Sciatic nerve (tissue), 2 donors: ENCODE measurements around the gene DCC. TPM values are rescaled to one million over a fixed set of nuclear protein-coding genes. Genes with fewer than 3 reads are reported as not detected.

Experiments
- ATAC-seq: fragments of 200-7000 bp; cut with Tn5 transposase; one replicate; pipeline ENCODE4 v1.9.1; 2020; ENCODE audit warnings: mild to moderate bottlenecking, moderate library complexity
- DNase-seq: peaks from one replicate; pipeline ENCODE4 v3.0.0-alpha.2; 2020; ENCODE audit warnings: low spot score
- intact Hi-C: fragments of 100-400 bp; cut with DNase I; formaldehyde crosslinking; loops from one replicate; pipeline ENCODE4 v1.14.2; 2022
- total RNA-seq: library from RNA; stranded (reverse); fragmentation: NEBNext Ultra II Directional; extraction: Animal tissue kit (Norgen Biotek cat#: 25700); gene quantifications from one replicate; pipeline ENCODE4 v1.2.1, GENCODE V29; 2021
- donor health status: DM: no; HTN: no; CAD: no.
- donor health status: DM: no; HTN: no; CAD: no.

DCC gene
- total RNA-seq, 1 donor from 2014 or later = not detected

DNA sequence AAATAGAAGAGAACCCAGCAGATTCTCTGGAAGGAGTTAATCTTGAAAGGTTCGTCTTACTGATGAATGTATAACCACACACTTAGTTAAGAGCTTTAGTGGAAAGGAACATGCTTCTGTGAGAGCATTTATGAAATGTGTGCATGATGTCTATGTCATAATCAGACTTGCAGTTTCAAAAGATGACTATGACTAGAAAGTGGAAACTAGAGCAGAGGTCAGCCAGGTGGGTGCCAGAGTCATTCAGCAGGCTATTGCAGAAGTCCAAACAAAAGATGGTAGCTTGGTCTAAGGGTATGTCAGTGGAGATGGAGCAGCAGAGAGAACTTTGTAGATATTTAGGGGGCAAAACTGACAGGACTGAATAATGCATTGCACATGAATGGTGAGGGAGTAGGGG is 825.8 kb downstream of the DCC start:
- no peak for ATAC-seq
- DNase-seq = no peak
- intact Hi-C loops = no loop called here

DNA sequence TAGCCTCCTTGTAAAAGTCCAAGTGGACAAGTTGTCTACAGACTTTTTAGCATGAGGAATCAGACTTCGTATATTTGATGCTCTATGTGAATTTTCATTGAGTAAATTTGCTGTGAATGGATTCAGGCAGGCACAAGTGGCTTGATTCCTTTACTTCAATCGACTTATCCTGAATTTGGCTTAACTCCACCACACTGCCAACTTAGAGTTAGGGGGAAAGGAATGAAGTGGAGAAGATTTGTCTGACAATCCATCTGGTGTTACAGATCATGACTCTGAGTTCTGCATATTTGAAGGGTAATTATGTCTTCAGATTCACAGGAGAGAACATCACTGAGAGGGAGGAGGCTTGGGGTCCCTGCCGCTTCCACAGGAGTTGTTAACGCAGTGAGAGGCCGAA is 829.3 kb downstream of the DCC start:
- DNase-seq (no peak), ATAC-seq (no peak)
- intact Hi-C loops = no loop called here

DNA sequence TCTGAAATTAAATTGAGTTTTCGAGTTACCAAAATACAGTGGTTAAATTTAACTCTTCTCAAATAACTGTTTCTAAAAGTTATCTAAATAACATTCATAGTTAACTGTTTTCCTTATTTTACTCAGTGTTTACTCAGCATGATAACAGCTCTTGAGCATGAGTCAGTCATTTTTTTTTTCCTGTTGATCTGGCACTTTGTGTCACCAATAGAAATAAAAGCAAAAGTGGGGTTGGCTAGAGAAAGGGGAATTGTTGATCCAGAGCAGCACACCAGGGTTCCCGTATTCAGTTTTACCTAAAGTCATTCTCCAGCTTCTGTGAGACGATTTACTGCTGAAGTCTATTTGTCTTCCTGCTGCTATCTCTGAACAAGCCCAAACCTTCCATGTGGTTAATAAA is 851.6 kb downstream of the DCC start:
- DNase-seq (no peak), ATAC-seq (no peak)
- intact Hi-C loops = no loop called here

DNA sequence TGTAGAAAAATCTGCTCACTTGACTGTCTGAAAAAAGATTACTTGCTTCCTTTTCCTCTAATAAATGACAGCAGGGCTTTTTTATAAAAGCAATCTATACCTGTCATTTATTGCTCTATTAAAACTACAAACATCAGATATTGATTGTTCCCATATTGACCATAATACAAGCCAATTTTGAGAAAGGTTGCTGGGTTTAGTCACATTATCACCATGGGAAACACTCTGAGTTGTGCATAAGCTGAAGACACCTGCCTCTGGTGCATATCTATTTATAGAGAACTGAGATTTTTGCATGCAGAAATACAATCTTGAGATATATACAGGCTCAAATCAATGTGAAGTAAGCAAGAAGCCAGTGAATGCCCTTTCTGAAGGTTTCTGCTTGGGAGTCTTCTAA is 853.9 kb downstream of the DCC start:
- DNase-seq (no peak), ATAC-seq (no peak)
- intact Hi-C loops = no loop called here

DNA sequence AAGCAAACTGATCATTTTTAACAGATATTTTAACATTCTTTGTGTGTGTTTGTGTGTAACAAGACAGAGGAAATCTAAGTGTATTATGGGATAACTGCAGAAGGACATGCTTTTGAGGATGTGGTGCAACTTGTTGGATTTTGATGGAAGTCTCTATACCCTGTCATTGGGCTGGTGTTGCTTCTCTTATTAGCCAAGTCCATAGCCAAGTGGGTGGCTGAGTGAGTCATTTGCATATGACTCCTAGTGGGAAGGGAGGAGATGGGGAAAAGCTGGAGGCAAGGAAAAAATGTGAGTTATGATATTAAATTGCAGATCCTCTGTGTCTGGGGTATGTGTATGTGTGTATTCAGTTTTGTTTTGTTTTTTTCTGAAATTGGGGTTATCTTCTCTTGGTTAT is 879.9 kb downstream of the DCC start:
- no peak for ATAC-seq
- DNase-seq = no peak
- intact Hi-C loops = no loop called here

DNA sequence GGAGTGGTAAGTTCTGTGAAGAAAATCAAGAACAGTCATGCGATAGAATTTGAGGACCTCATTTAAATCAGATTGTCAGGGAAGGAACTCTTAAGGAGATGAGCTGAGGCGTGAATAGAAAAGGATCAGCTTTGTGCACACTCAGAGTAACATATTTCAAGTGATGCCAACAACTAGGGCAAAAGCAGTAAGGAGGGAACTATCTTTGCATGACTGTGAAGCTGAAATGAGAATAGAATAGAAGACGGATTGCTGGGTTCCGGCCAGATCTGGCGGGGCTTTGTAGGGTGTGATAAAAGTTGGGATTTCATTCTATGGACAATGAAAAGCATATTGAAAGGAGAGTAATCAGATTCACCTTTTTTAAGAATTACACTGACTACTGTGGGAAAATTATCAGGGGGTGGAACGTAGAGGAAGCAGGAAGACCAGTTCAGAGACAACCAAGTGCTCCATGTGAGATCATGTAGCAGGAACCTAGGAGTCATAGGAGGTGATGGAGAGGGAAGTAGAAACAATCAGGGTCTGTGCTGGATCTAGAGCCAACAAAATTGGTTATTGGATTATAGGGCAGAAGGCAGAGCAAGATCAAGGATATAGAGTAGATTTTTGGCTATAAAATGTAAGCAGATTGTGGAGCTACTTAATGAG is 884.3 kb downstream of the DCC start:
- intact Hi-C loops = no loop called here
- ATAC-seq (no peak), DNase-seq (no peak)

DNA sequence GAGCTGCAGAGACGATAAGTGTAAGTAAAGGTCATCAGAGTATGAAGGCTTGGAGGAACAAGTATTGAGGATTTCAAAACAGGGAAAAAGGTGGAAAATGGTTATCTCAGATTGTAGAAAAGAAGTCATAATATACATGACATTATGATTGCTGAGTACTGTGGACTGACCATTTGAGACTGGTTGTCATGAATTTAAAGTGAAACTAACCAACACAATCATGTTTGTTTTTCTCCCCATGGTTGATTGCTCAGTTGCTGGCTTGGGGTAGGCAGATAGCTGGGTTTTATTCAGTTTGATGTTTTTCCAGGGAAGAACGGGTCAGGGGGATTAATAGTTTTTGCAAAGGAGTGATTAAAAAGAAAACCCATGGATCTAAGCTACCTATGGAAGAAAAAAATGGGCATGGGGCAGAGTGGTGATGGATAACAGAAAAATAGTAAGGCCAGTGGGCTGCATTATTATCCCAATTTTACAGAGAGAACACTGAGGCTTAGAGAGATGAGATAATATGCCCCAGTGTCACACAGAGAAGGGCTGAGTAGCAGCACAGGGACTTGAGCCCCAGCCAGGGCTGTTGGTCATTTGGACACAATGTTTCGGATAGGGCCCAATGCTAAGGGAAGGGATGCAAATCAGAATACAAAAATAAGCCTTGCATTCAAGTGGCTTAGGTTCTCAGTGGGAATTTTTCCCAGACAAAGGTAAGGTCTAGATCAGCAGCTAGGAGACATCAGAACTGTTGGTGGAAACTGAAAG is 885.7 kb downstream of the DCC start:
- ATAC-seq = no peak
- DNase-seq = no peak
- intact Hi-C loops = no loop called here

DNA sequence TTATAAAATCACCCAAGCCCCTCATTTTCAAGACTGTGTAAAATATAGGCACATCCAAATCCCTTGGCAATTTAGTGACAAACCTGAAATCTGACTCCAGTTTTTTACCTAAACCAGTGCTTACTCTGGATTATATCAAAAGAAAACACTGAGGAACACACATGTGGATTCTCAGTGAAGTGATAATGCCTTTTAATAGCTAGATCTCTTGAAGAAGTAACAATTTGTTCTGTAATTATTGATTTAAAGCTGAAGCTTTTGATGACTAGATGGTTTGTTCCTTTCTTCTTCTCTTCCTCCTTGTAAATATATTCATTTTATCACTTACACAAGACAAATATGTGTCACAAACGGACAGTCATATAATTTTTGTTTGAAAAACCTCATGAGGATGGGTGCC is 894.6 kb downstream of the DCC start:
- DNase-seq (no peak), ATAC-seq (no peak)
- intact Hi-C loops = no loop called here

DNA sequence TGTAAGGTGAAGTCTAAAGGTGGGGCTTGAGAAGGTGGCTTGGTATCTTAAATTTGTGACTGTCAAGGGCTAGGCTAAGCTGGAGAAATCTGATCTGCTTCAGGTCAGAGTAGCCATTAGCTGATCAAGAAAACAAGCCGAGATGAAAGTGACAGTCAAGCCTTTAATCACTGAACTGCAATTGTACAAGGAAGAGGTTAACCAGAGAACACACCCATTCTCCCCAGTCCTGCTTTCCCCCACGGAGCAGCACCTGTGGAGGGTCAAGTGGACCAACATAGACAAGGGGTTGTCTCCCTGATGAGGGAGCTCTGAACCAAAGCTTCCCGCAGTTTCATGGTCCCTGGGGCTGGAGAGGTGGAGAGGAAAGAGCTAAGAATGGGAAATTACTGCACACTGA is 901.2 kb downstream of the DCC start:
- DNase-seq (no peak), ATAC-seq (no peak)
- intact Hi-C loops = no loop called here

DNA sequence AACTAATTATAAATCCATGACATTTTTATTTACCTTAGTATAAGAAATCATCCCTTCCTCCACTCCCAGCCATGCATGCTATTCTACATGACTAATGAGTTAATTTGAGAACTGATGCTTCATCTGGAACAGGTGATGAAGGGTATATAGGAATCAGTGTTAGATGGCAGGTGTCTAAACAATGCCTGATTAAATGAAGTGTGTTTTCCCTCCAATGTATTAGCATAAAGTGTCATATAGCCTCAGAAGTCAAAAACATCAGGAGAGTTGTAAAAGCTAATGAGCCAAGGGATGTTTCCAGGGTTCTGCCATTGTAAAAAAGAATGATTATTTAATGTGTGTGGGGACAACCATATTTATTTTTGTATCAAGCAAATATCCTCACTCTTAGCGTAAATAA is 913.8 kb downstream of the DCC start:
- ATAC-seq = no peak
- intact Hi-C loops = no loop called here

DNA sequence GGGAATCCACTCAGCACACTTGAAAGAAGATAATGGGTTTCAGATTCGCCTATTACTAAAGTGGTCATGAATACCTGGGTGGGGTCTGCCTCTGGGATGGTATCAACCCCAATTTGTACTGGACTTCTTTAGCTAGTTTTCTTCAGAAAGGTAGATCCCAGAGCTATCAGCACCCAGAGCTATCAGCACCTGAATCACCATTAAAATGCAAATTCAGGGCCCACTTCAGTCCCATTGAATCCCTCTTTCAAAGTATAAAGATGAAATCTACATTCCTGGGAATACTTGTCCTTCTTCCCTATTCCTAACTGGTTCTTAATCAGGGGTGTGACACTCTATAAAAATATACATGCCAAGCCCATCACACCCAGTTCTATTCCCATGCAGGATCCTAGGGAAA is 914.3 kb downstream of the DCC start:
- DNase-seq = no peak
- no peak for ATAC-seq
- intact Hi-C loops = no loop called here

More for the DNA sequence above, 913.8 kb downstream of the DCC start:
- no peak for DNase-seq

DNA sequence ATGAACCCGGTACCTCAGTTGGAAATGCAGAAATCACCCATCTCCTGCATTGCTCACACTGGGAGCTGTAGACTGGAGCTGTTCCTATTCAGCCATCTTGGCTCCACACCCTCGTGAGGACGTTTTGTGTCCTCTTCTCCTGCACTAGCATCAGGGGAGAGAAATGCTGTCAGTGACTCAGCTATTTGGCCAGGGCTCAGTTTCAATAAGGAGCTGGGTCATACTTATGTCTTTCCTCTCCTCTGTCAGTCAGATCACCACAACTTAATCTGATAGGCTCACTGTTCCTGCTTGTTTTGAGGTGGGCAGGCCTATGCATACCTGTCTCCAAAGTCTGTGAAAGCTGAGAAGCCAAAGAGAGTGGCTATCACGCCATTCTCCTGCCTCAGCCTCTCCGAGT is 921.2 kb downstream of the DCC start:
- ATAC-seq (no peak), DNase-seq (no peak)
- intact Hi-C loops = no loop called here

DNA sequence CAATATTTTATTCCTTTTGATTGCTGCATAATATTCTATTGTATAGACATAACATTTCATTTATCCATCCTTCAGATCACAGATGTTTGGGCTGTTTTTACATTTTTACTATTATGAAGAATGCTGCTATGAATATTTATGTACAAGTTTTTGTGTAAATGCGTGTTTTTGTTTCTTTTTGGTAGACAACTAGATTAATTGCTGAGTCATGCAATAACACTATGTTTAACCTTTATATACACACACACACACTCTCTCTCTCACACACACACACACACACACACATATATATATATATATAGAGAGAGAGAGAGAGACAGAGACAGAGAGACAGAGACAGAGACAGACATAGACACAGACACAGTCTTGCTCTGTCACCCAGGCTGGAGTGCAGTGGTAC is 926.9 kb downstream of the DCC start:
- no peak for DNase-seq
- intact Hi-C loops = no loop called here

DNA sequence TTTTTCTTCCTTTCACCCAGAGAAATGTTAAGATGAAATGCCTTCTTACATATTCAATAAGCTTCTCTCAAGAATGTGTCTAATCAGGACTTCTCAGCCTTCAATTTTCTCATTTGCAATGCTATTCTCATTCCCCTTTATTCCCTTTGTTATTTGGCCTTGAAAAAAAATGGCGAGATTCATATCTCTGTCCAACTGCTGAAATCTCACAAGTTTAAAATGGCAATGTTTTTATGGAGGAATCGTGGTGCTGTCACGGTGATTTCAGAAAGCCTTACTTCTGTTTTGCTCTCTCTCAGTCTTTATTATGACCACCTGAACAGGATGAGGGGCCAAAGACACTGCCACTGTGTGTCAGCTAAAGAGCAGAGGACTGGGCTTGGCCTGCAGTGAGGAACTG is 928.5 kb downstream of the DCC start:
- no peak for ATAC-seq
- no peak for DNase-seq
- intact Hi-C loops = no loop called here

More for the DNA sequence above, 926.9 kb downstream of the DCC start:
- no peak for ATAC-seq

DNA sequence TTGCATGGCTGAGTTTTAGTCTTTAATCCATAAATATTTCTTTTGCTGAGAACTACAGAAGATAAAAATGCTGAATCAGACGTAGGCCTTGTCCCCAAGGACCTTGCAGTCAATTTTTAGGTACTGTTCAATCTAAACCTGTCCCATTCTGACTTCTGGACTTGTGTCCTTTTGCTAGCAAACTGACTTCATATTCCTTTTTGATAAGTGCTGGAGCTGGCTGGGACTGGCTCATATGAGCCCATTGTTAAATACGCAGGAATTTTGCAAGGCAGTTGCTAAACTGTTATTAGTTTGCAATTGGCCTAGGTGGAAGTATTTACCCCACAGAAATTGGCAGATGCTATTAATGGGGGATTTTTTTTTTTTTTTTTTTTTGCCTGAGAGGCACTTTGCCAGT is 941.4 kb downstream of the DCC start:
- intact Hi-C loops = no loop called here
- DNase-seq = no peak
- no peak for ATAC-seq

DNA sequence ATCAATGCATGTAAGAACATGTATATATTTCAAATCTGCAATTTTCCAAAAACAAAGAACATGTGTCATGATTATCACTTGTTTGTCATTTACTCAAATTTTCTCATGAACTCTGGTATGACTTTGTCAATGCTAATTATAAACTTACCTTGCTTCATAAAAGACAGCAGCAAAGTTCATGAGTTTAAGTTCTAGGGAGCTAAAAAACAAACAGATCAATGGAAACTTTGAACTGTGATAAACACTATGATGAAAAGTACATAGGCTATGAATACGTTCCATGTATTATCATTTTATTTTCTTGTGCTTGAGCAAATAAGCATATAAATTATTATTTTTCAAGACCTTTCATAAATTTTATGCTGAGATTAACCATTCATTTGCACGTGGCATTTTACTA is 943.7 kb downstream of the DCC start:
- intact Hi-C loops = no loop called here
- no peak for ATAC-seq
- no peak for DNase-seq

DNA sequence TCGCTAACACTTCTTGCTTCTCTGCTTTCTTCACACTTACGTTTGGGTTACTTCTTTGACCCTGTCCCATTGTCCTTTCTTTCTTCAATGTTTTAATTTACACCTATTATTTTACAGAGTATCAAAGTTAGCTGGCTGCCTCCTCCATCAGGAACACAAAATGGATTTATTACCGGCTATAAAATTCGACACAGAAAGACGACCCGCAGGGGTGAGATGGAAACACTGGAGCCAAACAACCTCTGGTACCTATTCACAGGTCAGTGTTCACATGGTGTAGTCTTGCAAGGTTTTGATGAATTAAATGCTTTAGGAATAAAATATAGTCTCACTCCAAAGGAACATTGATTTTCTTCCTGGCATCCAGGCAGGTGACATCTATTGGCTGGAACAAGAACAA is 965.5 kb downstream of the DCC start:
- ATAC-seq = no peak
- no peak for DNase-seq
- intact Hi-C loops = no loop called here

DNA sequence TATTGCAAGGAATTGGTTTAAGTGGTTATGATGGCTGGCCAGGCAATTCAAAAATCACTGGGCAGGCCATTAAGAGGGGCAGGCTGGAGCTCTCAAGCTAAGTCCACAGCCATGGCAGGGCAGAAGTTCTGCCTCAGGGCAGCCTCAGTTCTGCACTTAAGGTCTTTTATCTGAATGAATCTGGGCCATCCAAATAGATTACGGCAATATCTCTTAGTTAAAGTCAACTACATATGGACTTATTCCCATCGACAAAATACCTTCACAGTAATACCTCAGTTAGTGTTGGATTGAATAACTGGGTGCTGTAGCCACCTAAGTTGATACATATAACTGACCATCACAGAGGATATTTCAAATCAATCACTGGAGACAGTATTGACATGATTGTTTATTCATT is 979.6 kb downstream of the DCC start:
- DNase-seq = no peak
- intact Hi-C loops = no loop called here
- no peak for ATAC-seq

DNA sequence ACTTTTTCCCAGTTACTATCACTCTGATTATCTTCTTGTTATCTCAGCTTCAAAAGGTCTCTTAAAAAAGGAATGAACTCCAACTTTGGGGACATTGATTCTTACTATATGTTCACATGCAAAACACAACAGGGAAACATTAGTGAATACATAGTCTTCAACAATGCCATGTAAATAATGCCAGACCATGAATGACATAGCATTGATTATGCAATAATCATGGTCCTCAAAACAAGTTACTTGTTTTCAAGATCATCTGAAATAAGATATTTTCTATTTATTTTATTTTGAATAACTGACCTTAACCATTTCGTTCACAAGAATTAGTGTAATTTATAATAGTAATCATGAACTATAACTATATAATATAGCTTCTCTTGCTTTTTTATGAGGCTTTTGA is 982.2 kb downstream of the DCC start:
- ATAC-seq (no peak), DNase-seq (no peak)
- intact Hi-C loops = no loop called here

DNA sequence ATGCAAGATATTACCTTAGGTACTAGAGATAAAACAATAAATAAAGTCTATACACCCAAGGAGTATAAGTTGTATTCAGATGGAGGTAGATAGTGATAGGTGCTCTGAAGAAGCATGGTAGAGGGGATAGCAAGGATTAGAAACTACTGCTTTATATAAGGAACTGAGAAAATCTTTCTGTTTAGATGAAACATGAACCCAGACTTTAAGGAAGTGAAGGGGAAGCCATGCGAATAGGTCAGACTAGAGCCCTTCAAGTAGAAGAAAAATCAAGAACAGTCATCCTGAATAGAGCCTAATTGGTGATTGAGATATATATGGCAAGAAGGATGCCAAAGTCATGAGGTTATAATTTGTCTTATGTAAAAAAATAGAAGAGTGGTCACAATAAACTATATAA is 984.4 kb downstream of the DCC start:
- intact Hi-C loops = no loop called here

More for the DNA sequence above, 984.4 kb downstream of the DCC start:
- ATAC-seq (no peak), DNase-seq (no peak)
